Fibroblast of villous mesenchyme (primary cell): Measurements from ENCODE around the gene ZNF648. TPM values are rescaled to one million over a fixed set of nuclear protein-coding genes. Genes with fewer than 3 reads are reported as not detected.

Experiments
- DNase-seq: peaks from one replicate; pipeline ENCODE4 v3.0.0-alpha.2; 2010; ENCODE audit warnings: low read depth
- H3K4me3 ChIP-seq: 2 replicates; pipeline ENCODE4 v1.5.1; 2011; ENCODE audit warnings: low read depth, mild to moderate bottlenecking, low read length
- CTCF ChIP-seq: IDR thresholded peaks from 2 replicates; pipeline ENCODE4 v1.5.1; 2012; ENCODE audit warnings: low read depth, mild to moderate bottlenecking, low read length; ENCODE audit not compliant: insufficient read depth
- total RNA-seq: library from RNA; depleted of rRNA; stranded (reverse); fragments of >200 nt; gene quantifications from 2 replicates; pipeline ENCODE4 v1.2.3, GENCODE V29; 2012

ZNF648 gene
- total RNA-seq, 1 donor, result not detected

GRCh38 chr1:182087304-182087703 is 25.8 kb upstream of the ZNF648 start:
- H3K4me3 ChIP-seq, result no peak overlapping the region
- no peak for DNase-seq
- TF ChIP-seq CTCF, result no peak

GRCh38 chr1:182086620-182087019 is 25.1 kb upstream of the ZNF648 start:
- no peak for DNase-seq
- H3K4me3 ChIP-seq, result no peak overlapping the region
- no peak for TF ChIP-seq CTCF

- DNase-seq, result no peak
- no peak for TF ChIP-seq CTCF
- H3K4me3 ChIP-seq, result no peak overlapping the region
These were observed 24.6 kb upstream of the ZNF648 start for GRCh38 chr1:182086136-182086535.

- TF ChIP-seq CTCF, result no peak
- no peak overlapping the region for H3K4me3 ChIP-seq
- DNase-seq, result no peak
These were observed 24.2 kb upstream of the ZNF648 start for GRCh38 chr1:182085726-182086125.

GRCh38 chr1:182084487-182085316 is 23.2 kb upstream of the ZNF648 start:
- peak; percentile 75 for TF ChIP-seq CTCF
- DNase-seq, result peak; percentile 61

GRCh38 chr1:182083851-182084486 is 22.5 kb upstream of the ZNF648 start:
- DNase-seq, result no peak
- no peak overlapping the region for H3K4me3 ChIP-seq
- no peak for TF ChIP-seq CTCF

More at GRCh38 chr1:182084487-182085316, 23.2 kb upstream of the ZNF648 start:
- no peak overlapping the region for H3K4me3 ChIP-seq
